HepG2 (cell line): ENCODE results near the gene MYO18B. TPM values are rescaled to one million over a fixed set of nuclear protein-coding genes. Genes with fewer than 3 reads are reported as not detected.

Experiments
- ATAC-seq: fragments of 200-7000 bp; cut with Tn5 transposase; 3 replicates; pipeline ENCODE4 v1.9.1; 2020; ENCODE audit warnings: mild to moderate bottlenecking, moderate library complexity
- BruUV-seq: library from RNA; stranded (reverse); fragments of 400-500 nt; replicated peaks from 2 replicates; lab custom pipeline; 2021; lab: Mats Ljungman, UMichigan
- CTCF ChIA-PET: fragments of 300-600 bp; formaldehyde crosslinking; extraction: SDS; loops from one replicate; lab custom pipeline; 2021; ENCODE audit warnings: low total read pairs, inconsistent platforms, low intra/inter-chr PET ratio; lab: Yijun Ruan, JAX
- POLR2A ChIA-PET: fragments of 350-600 bp; sonication (Branson Sonifier 250); formaldehyde crosslinking; loops from one replicate; lab custom pipeline; 2020; ENCODE audit warnings: antibody characterized with exemption, inconsistent platforms; lab: Yijun Ruan, JAX
- DNase-seq: peaks from one replicate; pipeline ENCODE4 v3.0.0-alpha.2; 2015; ENCODE audit warnings: low spot score
- FAIRE-seq: peaks from 3 replicates; lab custom pipeline; 2011; peaks lifted over from hg19 to GRCh38; lab: Jason Lieb, UNC
- H2AFZ ChIP-seq: one replicate; pipeline ENCODE4 v1.6.1; 2011; ENCODE audit warnings: low read length, inconsistent platforms
- H3K27ac ChIP-seq: fragments of 300-600 bp; 3 replicates; pipeline ENCODE4 v1.8.0; 2011; ENCODE audit warnings: mixed run types, mild to moderate bottlenecking, mixed read lengths, low read length, inconsistent platforms; ENCODE audit not compliant: insufficient read depth; ENCODE audit errors: extremely low read length
- H3K27me3 ChIP-seq, 2 experiments: fragments of 200-600 bp in 1 of 2; 2 replicates in 1 of 2; 3 replicates in 1 of 2; pipeline versions ENCODE4 v1.6.0 to v1.8.0; 2011; ENCODE audit warnings: low read length in 2 of 2, mild to moderate bottlenecking in 2 of 2, moderate library complexity in 2 of 2, inconsistent platforms in 1 of 2; ENCODE audit not compliant: insufficient read depth in 2 of 2, control insufficient read depth in 1 of 2
- H3K36me3 ChIP-seq, 2 experiments: fragments of 200-600 bp in 1 of 2; replicated peaks in 1 of 2; 2 replicates in 1 of 2; 3 replicates in 1 of 2; pipeline versions ENCODE4 v1.5.1 to v1.8.0; 2011; ENCODE audit warnings: low read length in 2 of 2, inconsistent platforms in 1 of 2; ENCODE audit not compliant: insufficient read depth in 2 of 2, control insufficient read depth in 1 of 2
- H3K4me1 ChIP-seq: 2 replicates; pipeline ENCODE4 v1.5.1; 2012; ENCODE audit warnings: low read length, inconsistent platforms; ENCODE audit not compliant: insufficient read depth
- H3K4me2 ChIP-seq: 2 replicates; pipeline ENCODE4 v1.6.0; 2011; ENCODE audit warnings: low read depth, low read length, inconsistent platforms
- H3K4me3 ChIP-seq, 3 experiments: fragments of 200-600 bp in 1 of 3; sonication (generic), shearing (Covaris generic) in 1 of 3; replicated peaks in 1 of 3; 2 replicates each; pipeline ENCODE4 v1.5.1; 2011 to 2016; ENCODE audit warnings: low read length in 3 of 3, inconsistent platforms in 2 of 3, low read depth in 2 of 3, mild to moderate bottlenecking in 2 of 3, control low read depth in 1 of 3, mixed read lengths in 1 of 3; ENCODE audit not compliant: insufficient read depth in 1 of 3
- H3K79me2 ChIP-seq: one replicate; pipeline ENCODE4 v1.6.1; 2011; ENCODE audit warnings: low read length, inconsistent platforms; ENCODE audit not compliant: insufficient read depth
- H3K9ac ChIP-seq: 2 replicates; pipeline ENCODE4 v1.6.0; 2011; ENCODE audit warnings: mild to moderate bottlenecking, low read depth, low read length, inconsistent platforms; ENCODE audit not compliant: insufficient read depth
- H3K9me3 ChIP-seq: 2 replicates; pipeline ENCODE4 v1.5.1; 2012; ENCODE audit warnings: mild to moderate bottlenecking, low read length
- H4K20me1 ChIP-seq: 2 replicates; pipeline ENCODE4 v1.6.0; 2011; ENCODE audit warnings: inconsistent platforms, mild to moderate bottlenecking, low read length, moderate library complexity; ENCODE audit not compliant: insufficient read depth
- JUND ChIP-seq: sonication (generic); formaldehyde crosslinking; IDR thresholded peaks from 2 replicates; pipeline ENCODE4 v1.8.0; 2022; ENCODE audit warnings: mild to moderate bottlenecking, missing genetic modification reagents
- NFKB2 ChIP-seq: sonication (generic); formaldehyde crosslinking; IDR thresholded peaks from 2 replicates; pipeline ENCODE4 v1.4.0; 2020; ENCODE audit warnings: missing genetic modification reagents, borderline replicate concordance
- ZNF572 ChIP-seq: sonication (generic); formaldehyde crosslinking; IDR thresholded peaks from 2 replicates; pipeline ENCODE4 v1.5.1; 2020; ENCODE audit warnings: mild to moderate bottlenecking, missing genetic modification reagents
- WGBS: methylation state at CpG from one replicate; pipeline ENCODE4 v1.1.6; 2017; ENCODE audit warnings: low lambda C conversion rate; 5-methylcytosine and 5-hydroxymethylcytosine counted together
- in situ Hi-C: cut with HindIII; loops from 2 replicates; pipeline ENCODE4 v1.10.0; 2017; ENCODE audit warnings: low pct_unique_long_range_greater_than_20kb; ENCODE audit not compliant: extremely low pct_ligation_motif_present
- intact Hi-C: fragments of 100-400 bp; cut with micrococcal nuclease; formaldehyde crosslinking; loops from one replicate; pipeline ENCODE4 v1.10.0; 2022; ENCODE audit not compliant: unreplicated experiment
- polyA plus RNA-seq, 8 experiments: library from polyadenylated mRNA; depleted of rRNA in 3 of 8; stranded (reverse) in 7 of 8; unstranded in 1 of 8; fragments of >200 nt; fragmentation: Illumina TruSeq in 4 of 8; extraction: Trizol in 4 of 8; gene quantifications; 2 replicates each; pipeline versions ENCODE4 v1.2.1 to v1.2.3, GENCODE V29; 2011 to 2016; ENCODE audit warnings: low read depth in 4 of 8, missing spikeins in 1 of 8, mixed read lengths in 1 of 8; ENCODE audit not compliant: insufficient read depth in 1 of 8
- total RNA-seq, 5 experiments: library from RNA; depleted of rRNA; stranded (reverse); fragments of >200 nt; fragmentation: Illumina TruSeq; extraction: Trizol; gene quantifications; 2 replicates each; pipeline ENCODE4 v1.2.3, GENCODE V29; 2016; ENCODE audit warnings: low read depth in 1 of 5

MYO18B gene
- total and polyA plus RNA-seq, 2 of the 13 experiments (the other 11 are each of a cell fraction or from before 2014, with no cell fraction given), result 0.01 TPM; not detected in 1

GRCh38 chr22:25869771-25870170, 127.8 kb downstream of the MYO18B start:
- POLR2A ChIA-PET, result no interaction called here
- intact Hi-C loops, result no loop called here
- Histone ChIP-seq H3K9ac (no peak overlapping the region), H3K36me3 (no peaks in the 10 kb centered on the region), H3K9me3 (no peaks in the 10 kb centered on the region), H3K4me1 (no peaks in the 10 kb centered on the region), H4K20me1 (no peaks in the 10 kb centered on the region), H3K4me3 (no peak overlapping the region), H3K27ac (no peak overlapping the region), H2AFZ (no peak overlapping the region), H3K4me2 (no peak overlapping the region), H3K79me2 (no peaks in the 10 kb centered on the region), H3K27me3 (peaks cover 2 to 20% of the 10 kb centered on the region in 2 experiments)
- FAIRE-seq (no peak), ATAC-seq (no peak), DNase-seq (no peak)
- WGBS, result 26% methylated on average over 6 of the region's 6 CpGs
- BruUV-seq, result no TSS peak
- CTCF ChIA-PET, result no interaction called here
- no peak for TF ChIP-seq NFKB2 (CRISPR knock-in tag)
- TF ChIP-seq JUND (CRISPR knock-in tag), result no peak
- in situ Hi-C loops, result no loop called here

- in situ Hi-C loops, result no loop called here
These were observed 132.3 kb downstream of the MYO18B start for GRCh38 chr22:25874327-25874726.

More at GRCh38 chr22:25874327-25874726, 132.3 kb downstream of the MYO18B start:
- WGBS, result 73% methylated on average over 5 of the region's 11 CpGs
- Histone ChIP-seq H3K79me2 (no peaks in the 10 kb centered on the region), H3K36me3 (no peaks in the 10 kb centered on the region), H2AFZ (no peak overlapping the region), H3K27me3 (peaks cover 2 to 16% of the 10 kb centered on the region in 2 experiments; a peak in 4 of 5 replicates), H3K4me1 (peaks cover 10% of the 10 kb centered on the region), H3K9ac (no peak overlapping the region), H3K4me3 (no peak overlapping the region), H4K20me1 (no peaks in the 10 kb centered on the region), H3K4me2 (no peak overlapping the region), H3K27ac (no peak overlapping the region), H3K9me3 (no peaks in the 10 kb centered on the region)
- FAIRE-seq (no peak), ATAC-seq (no peak), DNase-seq (no peak)
- ChIA-PET CTCF (no interaction called here), POLR2A (no interaction called here)
- TF ChIP-seq ZNF572 (CRISPR knock-in tag), result no peak
- intact Hi-C loops, result no loop called here
- no TSS peak for BruUV-seq
